Lung (tissue), 12 donors: ENCODE results near the gene FHOD3. TPM values are rescaled to one million over a fixed set of nuclear protein-coding genes. Genes with fewer than 3 reads are reported as not detected.
A peak's percentile ranks its signal among the peaks of the same experiment; 100 is the strongest.

Experiments
- ATAC-seq: fragments of 200-7000 bp; cut with Tn5 transposase; one replicate; pipeline ENCODE4 v1.9.1; 2020; ENCODE audit warnings: moderate number of reproducible peaks; ENCODE audit not compliant: insufficient read depth, low FRiP score
- DNase-seq, 3 donors: peaks; one replicate each; pipeline ENCODE4 v3.0.0-alpha.2; 2013 to 2017
- H3K27ac ChIP-seq, 2 donors: one replicate each; pipeline ENCODE4 v1.5.1; 2013; ENCODE audit warnings: mild to moderate bottlenecking in 2 of 2, moderate library complexity in 2 of 2, control low read depth in 1 of 2, inconsistent platforms in 1 of 2, low read depth in 1 of 2, low read length in 1 of 2
- H3K27me3 ChIP-seq, 3 donors: one replicate each; pipeline ENCODE4 v1.5.1; 2013; ENCODE audit warnings: low read length in 2 of 3; ENCODE audit not compliant: control insufficient read depth in 3 of 3, insufficient read depth in 3 of 3
- H3K36me3 ChIP-seq, 4 donors: one replicate each; pipeline ENCODE4 v1.5.1; 2013; ENCODE audit warnings: low read length in 4 of 4, mild to moderate bottlenecking in 1 of 4, moderate library complexity in 1 of 4; ENCODE audit not compliant: control insufficient read depth in 4 of 4, insufficient read depth in 4 of 4
- H3K4me1 ChIP-seq, 5 donors: one replicate each; pipeline ENCODE4 v1.5.1; 2013; ENCODE audit warnings: low read length in 5 of 5, mild to moderate bottlenecking in 2 of 5, moderate library complexity in 1 of 5; ENCODE audit not compliant: control insufficient read depth in 5 of 5, insufficient read depth in 5 of 5
- H3K4me3 ChIP-seq: one replicate; pipeline ENCODE4 v1.5.1; 2013; ENCODE audit warnings: mild to moderate bottlenecking, control low read depth, moderate library complexity
- H3K9ac ChIP-seq, 2 donors: one replicate each; pipeline ENCODE4 v1.5.1; 2013; ENCODE audit warnings: low read length in 2 of 2, control low read depth in 1 of 2; ENCODE audit not compliant: insufficient read depth in 1 of 2
- H3K9me3 ChIP-seq, 4 donors: one replicate each; pipeline ENCODE4 v1.5.1; 2013; ENCODE audit warnings: low read length in 3 of 4, mild to moderate bottlenecking in 1 of 4, moderate library complexity in 1 of 4; ENCODE audit not compliant: control insufficient read depth in 4 of 4, insufficient read depth in 3 of 4
- WGBS, 2 donors: extraction: QIAGEN DNeasy Blood & Tissue Kit; methylation state at CpG; one replicate each; pipeline ENCODE4 v1.1.7; 2013; 5-methylcytosine and 5-hydroxymethylcytosine counted together
- polyA plus RNA-seq, 2 donors: library from polyadenylated mRNA; stranded (reverse); fragments of 200-250 nt; gene quantifications; one replicate each; pipeline ENCODE4 v1.2.1, GENCODE V29; 2013
- total RNA-seq, 2 donors: library from RNA; depleted of rRNA in 1 of 2; stranded (reverse); fragments of >200 nt in 1 of 2; gene quantifications; one replicate each; pipeline ENCODE4 v1.2.1, GENCODE V29; 2014 to 2021
- TF ChIP-seq, protein P1 (sequence below): IDR thresholded peaks from 2 replicates; pipeline ENCODE4 v1.5.1; 2012; ENCODE audit warnings: mild to moderate bottlenecking; ENCODE audit errors: control extremely low read depth, extremely low read depth
- donor health status: control.
- donor health status: control.
- donor health status: Bipolar disorder and iron deficiency.
- donor health status: healthy.
- donor health status: DM: yes; HTN: yes; CAD: no.

Gene FHOD3
- total and polyA plus RNA-seq, 4 donors = 1.0 to 7.4 (median 2.9) TPM

- DNase-seq = peak; percentile 73 to 94 (median 89)
- peak overlapping the region in 1 of 2 donors; percentile 32 for H3K27ac ChIP-seq
- WGBS, 2 donors = 80 to 83% methylated on average over 3 of the region's 3 CpGs
These were observed 515.2 kb downstream of the FHOD3 start for GRCh38 chr18:36812678-36813077.

GRCh38 chr18:36813101-36813775 is 515.7 kb downstream of the FHOD3 start:
- no peaks in the 10 kb centered on the region for H3K9me3 ChIP-seq
- H3K27ac ChIP-seq = peak overlapping the region in 1 of 2 donors; percentile 58
- no peak overlapping the region for H3K4me3 ChIP-seq
- ATAC-seq (no peak), DNase-seq (peak in 1 of 3 donors; percentile 45)
- H3K4me1 ChIP-seq = peaks cover 0 to 22% (median 20%) of the 10 kb centered on the region in 5 donors
- H3K9ac ChIP-seq = peak overlapping the region in 1 of 2 donors; percentile 80
- 74 to 79% methylated on average over 4 of the region's 4 CpGs for WGBS, 2 donors
- TF ChIP-seq, protein P1, sequence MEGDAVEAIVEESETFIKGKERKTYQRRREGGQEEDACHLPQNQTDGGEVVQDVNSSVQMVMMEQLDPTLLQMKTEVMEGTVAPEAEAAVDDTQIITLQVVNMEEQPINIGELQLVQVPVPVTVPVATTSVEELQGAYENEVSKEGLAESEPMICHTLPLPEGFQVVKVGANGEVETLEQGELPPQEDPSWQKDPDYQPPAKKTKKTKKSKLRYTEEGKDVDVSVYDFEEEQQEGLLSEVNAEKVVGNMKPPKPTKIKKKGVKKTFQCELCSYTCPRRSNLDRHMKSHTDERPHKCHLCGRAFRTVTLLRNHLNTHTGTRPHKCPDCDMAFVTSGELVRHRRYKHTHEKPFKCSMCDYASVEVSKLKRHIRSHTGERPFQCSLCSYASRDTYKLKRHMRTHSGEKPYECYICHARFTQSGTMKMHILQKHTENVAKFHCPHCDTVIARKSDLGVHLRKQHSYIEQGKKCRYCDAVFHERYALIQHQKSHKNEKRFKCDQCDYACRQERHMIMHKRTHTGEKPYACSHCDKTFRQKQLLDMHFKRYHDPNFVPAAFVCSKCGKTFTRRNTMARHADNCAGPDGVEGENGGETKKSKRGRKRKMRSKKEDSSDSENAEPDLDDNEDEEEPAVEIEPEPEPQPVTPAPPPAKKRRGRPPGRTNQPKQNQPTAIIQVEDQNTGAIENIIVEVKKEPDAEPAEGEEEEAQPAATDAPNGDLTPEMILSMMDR = no peak
- no peaks in the 10 kb centered on the region for H3K27me3 ChIP-seq
- H3K36me3 ChIP-seq = peaks cover 3 to 13% (median 6%) of the 10 kb centered on the region in 4 donors

More at GRCh38 chr18:36812678-36813077, 515.2 kb downstream of the FHOD3 start:
- Histone ChIP-seq H3K4me3 (no peak overlapping the region), H3K27me3 (no peaks in the 10 kb centered on the region), H3K9ac (peak overlapping the region in 1 of 2 donors; percentile 80), H3K4me1 (peaks cover 0 to 22% (median 20%) of the 10 kb centered on the region in 5 donors), H3K9me3 (no peaks in the 10 kb centered on the region), H3K36me3 (peaks cover 6 to 18% (median 8%) of the 10 kb centered on the region in 4 donors)
- no peak for ATAC-seq
- TF ChIP-seq, protein P1 = no peak

DNA sequence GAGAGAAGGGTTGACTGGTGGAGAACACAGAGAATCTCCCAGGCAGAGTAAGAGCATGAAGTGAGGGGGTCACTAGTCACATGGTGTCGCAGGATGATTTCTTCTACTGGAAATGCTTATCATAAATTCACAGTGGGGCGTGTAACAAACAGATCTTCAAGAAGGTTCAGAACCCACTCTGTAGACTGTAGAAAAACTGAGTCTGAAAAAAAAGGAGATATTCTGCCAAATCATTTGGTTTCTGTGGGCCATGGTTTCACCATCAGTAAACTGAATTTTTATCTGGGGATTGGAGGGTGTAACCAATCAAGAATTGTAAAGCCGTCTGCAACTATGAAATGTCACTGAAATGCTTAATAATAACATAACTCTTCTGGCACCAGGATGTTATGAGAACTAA is 516.3 kb downstream of the FHOD3 start:
- Histone ChIP-seq H3K36me3 (peaks cover 5 to 16% (median 10%) of the 10 kb centered on the region in 4 donors), H3K9ac (no peak overlapping the region), H3K9me3 (no peaks in the 10 kb centered on the region), H3K27ac (peak overlapping the region in 1 of 2 donors; percentile 36), H3K4me3 (no peak overlapping the region), H3K27me3 (no peaks in the 10 kb centered on the region), H3K4me1 (peaks cover 0 to 23% (median 20%) of the 10 kb centered on the region in 5 donors)
- TF ChIP-seq, protein P1 = no peak
- 83 to 85% methylated on average over 3 of the region's 3 CpGs for WGBS, 2 donors
- ATAC-seq (no peak), DNase-seq (no peak)
